H1 (cell line): Measurements from ENCODE around the gene SND1. TPM values are rescaled to one million over a fixed set of nuclear protein-coding genes. Genes with fewer than 3 reads are reported as not detected.

Experiments used
- CTCF ChIA-PET: fragments of 300-600 bp; sonication (Branson Sonifier 250); formaldehyde crosslinking; loops from one replicate; lab custom pipeline; 2021; ENCODE audit not compliant: partially characterized antibody; lab: Charles Lee
- POLR2A ChIA-PET: fragments of 300-600 bp; sonication (Branson Sonifier 250); formaldehyde crosslinking; loops from one replicate; lab custom pipeline; 2021; ENCODE audit warnings: inconsistent platforms; ENCODE audit not compliant: partially characterized antibody; lab: Charles Lee
- DNase-seq, 2 experiments: peaks; one replicate each; pipeline versions ENCODE4 v3.0.0 to v3.0.0-alpha.2; 2010 to 2022; ENCODE audit warnings: low spot score in 2 of 2, low read depth in 1 of 2, mixed read lengths in 1 of 2
- FAIRE-seq: peaks from 2 replicates; lab custom pipeline; 2011; peaks lifted over from hg19 to GRCh38; lab: Jason Lieb, UNC
- H2AFZ ChIP-seq: 2 replicates; pipeline ENCODE4 v1.8.1; 2012; ENCODE audit warnings: low read length, inconsistent platforms
- H2AK5ac ChIP-seq: 2 replicates; pipeline ENCODE4 v1.6.1; 2013; ENCODE audit warnings: low read depth, low read length
- H2BK120ac ChIP-seq: replicated peaks from 2 replicates; pipeline ENCODE3; 2013; ENCODE audit warnings: low read depth, low read length, inconsistent platforms
- H2BK12ac ChIP-seq: 2 replicates; pipeline ENCODE4 v1.6.1; 2013; ENCODE audit warnings: low read depth, low read length
- H2BK15ac ChIP-seq: 2 replicates; pipeline ENCODE4 v1.6.1; 2013; ENCODE audit warnings: low read length
- H2BK20ac ChIP-seq: 2 replicates; pipeline ENCODE4 v1.6.1; 2013; ENCODE audit warnings: low read length
- H2BK5ac ChIP-seq: 2 replicates; pipeline ENCODE4 v1.6.1; 2013; ENCODE audit warnings: low read depth, low read length
- H3K14ac ChIP-seq: 2 replicates; pipeline ENCODE4 v1.6.1; 2013; ENCODE audit warnings: inconsistent platforms; ENCODE audit not compliant: insufficient read length
- H3K18ac ChIP-seq: 2 replicates; pipeline ENCODE4 v1.6.1; 2013; ENCODE audit warnings: low read length; ENCODE audit errors: extremely low read depth
- H3K23ac ChIP-seq: 2 replicates; pipeline ENCODE4 v1.6.1; 2013; ENCODE audit warnings: inconsistent platforms; ENCODE audit not compliant: insufficient read length
- H3K23me2 ChIP-seq: 2 replicates; pipeline ENCODE4 v1.6.1; 2013; ENCODE audit warnings: low read depth, low read length
- H3K27ac ChIP-seq: 2 replicates; pipeline ENCODE4 v1.6.1; 2011; ENCODE audit warnings: low read depth, low read length, inconsistent platforms
- H3K27me3 ChIP-seq, 4 experiments: replicated peaks in 1 of 4; 1 replicate in 1 of 4; 2 replicates in 3 of 4; pipeline versions ENCODE4 v1.6.1 to v1.8.1; 2011 to 2013; ENCODE audit warnings: low read length in 3 of 4, mild to moderate bottlenecking in 3 of 4, inconsistent platforms in 2 of 4, mixed read lengths in 2 of 4, moderate library complexity in 1 of 4; ENCODE audit not compliant: control insufficient read depth in 3 of 4, insufficient read depth in 3 of 4; ENCODE audit errors: extremely low read depth in 1 of 4
- H3K36me3 ChIP-seq, 4 experiments: 2 replicates each; pipeline versions ENCODE4 v1.6.1 to v1.8.1; 2011 to 2013; ENCODE audit warnings: mild to moderate bottlenecking in 4 of 4, low read length in 3 of 4, moderate library complexity in 2 of 4, control low read depth in 1 of 4, inconsistent platforms in 1 of 4; ENCODE audit not compliant: insufficient read depth in 4 of 4, control insufficient read depth in 2 of 4
- H3K4ac ChIP-seq: replicated peaks from 2 replicates; pipeline ENCODE3; 2013; ENCODE audit warnings: low read length, low read depth, mixed read lengths, inconsistent platforms; ENCODE audit not compliant: insufficient read length
- H3K4me1 ChIP-seq, 4 experiments: replicated peaks in 1 of 4; 1 replicate in 1 of 4; 2 replicates in 3 of 4; pipeline versions ENCODE4 v1.6.1 to v1.8.1; 2011 to 2013; ENCODE audit warnings: low read length in 3 of 4, inconsistent platforms in 2 of 4, mixed read lengths in 1 of 4; ENCODE audit not compliant: insufficient read depth in 4 of 4, control insufficient read depth in 3 of 4
- H3K4me2 ChIP-seq, 2 experiments: 2 replicates each; pipeline versions ENCODE4 v1.6.1 to v1.8.1; 2011 to 2013; ENCODE audit warnings: low read depth in 2 of 2, low read length in 2 of 2, control low read depth in 1 of 2, inconsistent platforms in 1 of 2, mild to moderate bottlenecking in 1 of 2; ENCODE audit not compliant: insufficient read depth in 1 of 2
- H3K4me3 ChIP-seq, 4 experiments: fragments of 200-600, 300-600 bp in 1 of 4; sonication (generic), shearing (Covaris generic), sonication (Bioruptor Twin) in 1 of 4; 2 replicates each; pipeline versions ENCODE4 v1.5.1 to v1.8.1; 2011 to 2016; ENCODE audit warnings: low read length in 4 of 4, low read depth in 3 of 4, control low read depth in 2 of 4, inconsistent platforms in 2 of 4, mild to moderate bottlenecking in 2 of 4, mixed read lengths in 1 of 4, moderate library complexity in 1 of 4; ENCODE audit not compliant: insufficient read depth in 2 of 4; ENCODE audit errors: extremely low read depth in 1 of 4
- H3K56ac ChIP-seq: replicated peaks from 2 replicates; pipeline ENCODE3; 2013; ENCODE audit warnings: low read depth, mild to moderate bottlenecking, mixed read lengths, low read length, inconsistent platforms; ENCODE audit not compliant: insufficient read length
- H3K79me1 ChIP-seq: 2 replicates; pipeline ENCODE4 v1.6.1; 2013; ENCODE audit warnings: low read depth, low read length, control low read depth
- H3K79me2 ChIP-seq, 2 experiments: 2 replicates each; pipeline versions ENCODE4 v1.6.1 to v1.8.1; 2012 to 2013; ENCODE audit warnings: low read length in 2 of 2, mild to moderate bottlenecking in 2 of 2, inconsistent platforms in 1 of 2; ENCODE audit not compliant: insufficient read depth in 2 of 2, control insufficient read depth in 1 of 2
- H3K9ac ChIP-seq, 4 experiments: replicated peaks in 1 of 4; 1 replicate in 1 of 4; 2 replicates in 3 of 4; pipeline versions ENCODE4 v1.6.1 to v1.8.1; 2011 to 2013; ENCODE audit warnings: low read depth in 3 of 4, low read length in 3 of 4, control low read depth in 2 of 4, mild to moderate bottlenecking in 2 of 4, moderate library complexity in 2 of 4, inconsistent platforms in 1 of 4; ENCODE audit errors: extremely low read depth in 1 of 4
- H3K9me3 ChIP-seq, 2 experiments: 2 replicates each; pipeline versions ENCODE4 v1.6.1 to v1.8.1; 2012 to 2013; ENCODE audit warnings: mild to moderate bottlenecking in 2 of 2, moderate library complexity in 2 of 2, control low read depth in 1 of 2, inconsistent platforms in 1 of 2, low read depth in 1 of 2, low read length in 1 of 2, mixed read lengths in 1 of 2; ENCODE audit not compliant: insufficient read depth in 2 of 2
- H4K20me1 ChIP-seq, 2 experiments: replicated peaks in 1 of 2; 2 replicates each; pipeline versions ENCODE3 to v1.8.1; 2011 to 2013; ENCODE audit warnings: inconsistent platforms in 2 of 2, low read length in 2 of 2, mild to moderate bottlenecking in 1 of 2; ENCODE audit not compliant: insufficient read depth in 2 of 2, control insufficient read depth in 1 of 2
- H4K5ac ChIP-seq: 2 replicates; pipeline ENCODE4 v1.6.1; 2013; ENCODE audit warnings: low read length, low read depth, mixed read lengths, inconsistent platforms; ENCODE audit not compliant: insufficient read length
- H4K8ac ChIP-seq: 2 replicates; pipeline ENCODE4 v1.8.0; 2013; ENCODE audit warnings: mild to moderate bottlenecking, moderate library complexity, low read length, inconsistent platforms; ENCODE audit not compliant: insufficient read depth; ENCODE audit errors: extremely low read depth
- H4K91ac ChIP-seq: replicated peaks from 2 replicates; pipeline ENCODE3; 2013; ENCODE audit warnings: low read length, mixed read lengths, inconsistent platforms; ENCODE audit not compliant: insufficient read length
- BRCA1 ChIP-seq: IDR thresholded peaks from 2 replicates; pipeline ENCODE4 v1.6.1; 2012; ENCODE audit warnings: low read depth, low read length, improper control_type of control experiment
- CBX8 ChIP-seq: fragments of 300-800, 300-1000 bp; sonication (generic); IDR thresholded peaks from 2 replicates; pipeline ENCODE4 v1.7.1; 2016; ENCODE audit warnings: low read depth, low read length, borderline replicate concordance
- CREB1 ChIP-seq: IDR thresholded peaks from 2 replicates; pipeline ENCODE4 v1.6.1; 2012; ENCODE audit warnings: inconsistent platforms
- CTCF ChIP-seq, 3 experiments: IDR thresholded peaks; 1 replicate in 2 of 3; 2 replicates in 1 of 3; pipeline versions ENCODE4 v1.5.1 to v1.6.1; 2011; ENCODE audit warnings: low read length in 3 of 3, mild to moderate bottlenecking in 3 of 3, inconsistent platforms in 2 of 3, low read depth in 1 of 3, moderate library complexity in 1 of 3; ENCODE audit not compliant: insufficient read depth in 1 of 3; ENCODE audit errors: control extremely low read depth in 1 of 3
- GABPA ChIP-seq: IDR thresholded peaks from 2 replicates; pipeline ENCODE4 v1.6.1; 2011; ENCODE audit warnings: mild to moderate bottlenecking, low read length, moderate library complexity, borderline replicate concordance; ENCODE audit not compliant: insufficient read depth
- POU5F1 ChIP-seq: IDR thresholded peaks from 2 replicates; pipeline ENCODE4 v1.6.1; 2011; ENCODE audit warnings: low read depth, mild to moderate bottlenecking, low read length, moderate library complexity
- RFX5 ChIP-seq: IDR thresholded peaks from 2 replicates; pipeline ENCODE4 v1.6.1; 2011; ENCODE audit warnings: low read depth, low read length, improper control_type of control experiment, borderline replicate concordance
- RNF2 ChIP-seq: fragments of 200-900, 300-1000 bp; sonication (generic); IDR thresholded peaks from 2 replicates; pipeline ENCODE4 v1.7.1; 2016; ENCODE audit warnings: borderline replicate concordance, low read depth, mild to moderate bottlenecking, antibody characterized with exemption, low read length; ENCODE audit not compliant: poor library complexity, severe bottlenecking; ENCODE audit errors: missing control alignments
- WGBS, 2 experiments: shearing (Covaris generic) in 1 of 2; methylation state at CpG; one replicate each; pipeline versions ENCODE4 v1.1.6 to v1.1.7; 2013 to 2015; ENCODE audit warnings: low lambda C conversion rate in 2 of 2, mixed read lengths in 2 of 2, inconsistent platforms in 1 of 2, low coverage in 1 of 2, missing lambda C conversion rate in 1 of 2; ENCODE audit not compliant: insufficient replicate concordance in 2 of 2, insufficient coverage in 1 of 2, insufficient read length in 1 of 2; ENCODE audit errors: extremely low coverage in 1 of 2, missing lambda C conversion rate in 1 of 2; 5-methylcytosine and 5-hydroxymethylcytosine counted together
- polyA plus RNA-seq, 7 experiments: library from polyadenylated mRNA; depleted of rRNA in 3 of 7; stranded (reverse) in 5 of 7; unstranded in 2 of 7; fragments of >200 nt in 5 of 7; fragments of 200-250 nt in 2 of 7; gene quantifications; 1 replicate in 5 of 7; 2 replicates in 1 of 7; 4 replicates in 1 of 7; pipeline versions ENCODE4 v1.2.1 to v1.2.3, GENCODE V29; 2011 to 2013; ENCODE audit warnings: missing spikeins in 2 of 7, mixed read lengths in 2 of 7
- total RNA-seq: library from RNA; stranded (reverse); fragmentation: NEBNext Ultra II Directional; extraction: Animal tissue kit (Norgen Biotek cat#: 25700); gene quantifications from 2 replicates; pipeline ENCODE4 v1.2.1, GENCODE V29; 2021

SND1 gene
- total and polyA plus RNA-seq, 2 of the 8 experiments (the other 6 are each of a cell fraction or from before 2014, with no cell fraction given): 122 to 290 TPM

GRCh38 chr7:128123291-128124037 is 471.5 kb downstream of the SND1 start:
- H3K79me2 ChIP-seq: no peaks in the 10 kb centered on the region
- no peaks in the 10 kb centered on the region for H4K20me1 ChIP-seq
- H3K36me3 ChIP-seq: no peaks in the 10 kb centered on the region
- no peaks in the 10 kb centered on the region for H3K79me1 ChIP-seq
- no peak overlapping the region for H2BK20ac ChIP-seq
- H3K56ac ChIP-seq: no peak overlapping the region
- H3K4me2 ChIP-seq: no peak overlapping the region
- H2AFZ ChIP-seq: no peak overlapping the region
- no peak overlapping the region for H3K4ac ChIP-seq
- H4K91ac ChIP-seq: no peak overlapping the region
- no peaks in the 10 kb centered on the region for H3K9me3 ChIP-seq
- ChIA-PET POLR2A (interaction anchor here (0.8 to 3.7 kb wide), 3 partner anchors 13 to 22 kb away, joined by 4 to 13 read pairs (median 4); no protein-coding TSS in a partner anchor), CTCF (interaction anchor here (0.6 to 4.0 kb wide), 19 partner anchors 11 to 199 kb away, joined by 3 to 35 read pairs (median 4); no protein-coding TSS in a partner anchor)
- peaks cover 0 to 2% (median 1%) of the 10 kb centered on the region in 4 experiments; a peak in 1 of 7 replicates for H3K27me3 ChIP-seq
- no peak overlapping the region for H3K4me3 ChIP-seq
- WGBS, 2 experiments: 74% methylated on average over 12 of the region's 12 CpGs; no CpG with 5 or more reads in 1 of the 2 experiments
- no peak overlapping the region for H2BK120ac ChIP-seq
- H3K23ac ChIP-seq: no peak overlapping the region
- FAIRE-seq (no peak), DNase-seq (no peak)
- no peak overlapping the region for H2BK5ac ChIP-seq
- H3K18ac ChIP-seq: 0 out of 2 replicates have a peak overlapping the region, but pooled peaks have one; percentile 38
- no peak overlapping the region for H3K14ac ChIP-seq
- H4K5ac ChIP-seq: no peak overlapping the region
- H3K4me1 ChIP-seq: peaks cover 3 to 8% (median 4%) of the 10 kb centered on the region in 4 experiments; a peak in 6 of 7 replicates
- peak overlapping the region; percentile 19; the same call in 1 of the 2 replicates for H2BK12ac ChIP-seq
- no peak overlapping the region for H3K9ac ChIP-seq
- H2AK5ac ChIP-seq: no peak overlapping the region
- no peak overlapping the region; the same call in 1 of the 2 replicates for H4K8ac ChIP-seq
- no peak overlapping the region for H3K27ac ChIP-seq
- no peak overlapping the region for H2BK15ac ChIP-seq
- H3K23me2 ChIP-seq: no peaks in the 10 kb centered on the region
- TF ChIP-seq CTCF (IDR thresholded peaks at IDR 0.05; ENCODE audit: control extremely low read depth in 1 of 3, insufficient read depth in 1 of 3, low read depth in 1 of 3, low read length in 3 of 3) (peak in 1 of 3 experiments; percentile 3; a peak in 1 of 4 replicates), BRCA1 (no peak), GABPA (no peak), POU5F1 (no peak), RNF2 (no peak), RFX5 (no peak), CREB1 (no peak), CBX8 (no peak)
